WTC11 (cell line): ENCODE results near the gene ATP9A. TPM values are rescaled to one million over a fixed set of nuclear protein-coding genes. Genes with fewer than 3 reads are reported as not detected.

Source experiments
- ATAC-seq: fragments of 200-7000 bp; cut with Tn5 transposase; 2 replicates; pipeline ENCODE4 v1.10.0; 2021; ENCODE audit warnings: mild to moderate bottlenecking, moderate library complexity
- CTCF ChIA-PET: fragments of 300-600 bp; sonication (Branson Sonifier 250); formaldehyde crosslinking; loops from one replicate; lab custom pipeline; 2021; ENCODE audit warnings: antibody characterized with exemption; lab: Charles Lee
- POLR2A ChIA-PET: fragments of 350-600 bp; sonication (Branson Sonifier 250); formaldehyde crosslinking; loops from one replicate; lab custom pipeline; 2021; ENCODE audit warnings: antibody characterized with exemption; lab: Charles Lee
- DNase-seq: peaks from one replicate; pipeline ENCODE4 v3.0.0; 2021; ENCODE audit warnings: low spot score
- H3K27ac Mint-ChIP-seq: 2 replicates; pipeline ENCODE4 v1.8.0; 2021; ENCODE audit warnings: mixed read lengths
- H3K27me3 Mint-ChIP-seq: 2 replicates; pipeline ENCODE4 v1.8.0; 2021; ENCODE audit warnings: low read depth, mild to moderate bottlenecking, moderate library complexity, mixed read lengths
- H3K36me3 Mint-ChIP-seq: 2 replicates; pipeline ENCODE4 v1.8.0; 2021; ENCODE audit warnings: mixed read lengths
- H3K4me1 Mint-ChIP-seq: 2 replicates; pipeline ENCODE4 v1.8.0; 2022; ENCODE audit warnings: mixed read lengths
- H3K4me3 Mint-ChIP-seq: 2 replicates; pipeline ENCODE4 v1.8.0; 2021; ENCODE audit warnings: mild to moderate bottlenecking, moderate library complexity, mixed read lengths
- H3K9me3 Mint-ChIP-seq: 2 replicates; pipeline ENCODE4 v1.8.0; 2021; ENCODE audit warnings: mixed read lengths
- CBFB ChIP-seq: sonication (generic); formaldehyde crosslinking; IDR thresholded peaks from 2 replicates; pipeline ENCODE4 v1.8.1; 2022; ENCODE audit warnings: mild to moderate bottlenecking, low read depth, missing genetic modification reagents
- CREM ChIP-seq: sonication (generic); formaldehyde crosslinking; IDR thresholded peaks from 2 replicates; pipeline ENCODE4 v1.8.1; 2022; ENCODE audit warnings: mild to moderate bottlenecking, missing genetic modification reagents, moderate library complexity
- ERG ChIP-seq: fragments of 250-450 bp; sonication (Bioruptor Pico); IDR thresholded peaks from 2 replicates; pipeline ENCODE4 v1.8.0; 2021; ENCODE audit warnings: mild to moderate bottlenecking
- FOXK1 ChIP-seq: sonication (generic); formaldehyde crosslinking; IDR thresholded peaks from 2 replicates; pipeline ENCODE4 v1.8.0; 2022; ENCODE audit warnings: mild to moderate bottlenecking, moderate library complexity, missing genetic modification reagents
- JUN ChIP-seq: sonication (generic); formaldehyde crosslinking; IDR thresholded peaks from 2 replicates; pipeline ENCODE4 v1.8.0; 2023; ENCODE audit warnings: mild to moderate bottlenecking, missing genetic modification reagents
- MXD4 ChIP-seq: fragments of 250-450 bp; sonication (Bioruptor Pico); IDR thresholded peaks from 2 replicates; pipeline ENCODE4 v1.8.0; 2021; ENCODE audit warnings: mild to moderate bottlenecking, moderate library complexity, borderline replicate concordance
- NFYB ChIP-seq: sonication (generic); formaldehyde crosslinking; conservative IDR thresholded peaks from 2 replicates; pipeline ENCODE4 v1.8.0; 2022; ENCODE audit warnings: low read depth, missing genetic modification reagents
- NR1H2 ChIP-seq: sonication (generic); formaldehyde crosslinking; IDR thresholded peaks from 2 replicates; pipeline ENCODE4 v1.9.0; 2021; ENCODE audit warnings: mild to moderate bottlenecking, moderate library complexity, missing genetic modification reagents
- NR3C1 ChIP-seq: sonication (generic); formaldehyde crosslinking; conservative IDR thresholded peaks from 2 replicates; pipeline ENCODE4 v1.8.1; 2023; ENCODE audit warnings: low read depth, mild to moderate bottlenecking, missing genetic modification reagents
- PREB ChIP-seq: sonication (generic); formaldehyde crosslinking; IDR thresholded peaks from 2 replicates; pipeline ENCODE4 v1.8.1; 2022; ENCODE audit warnings: mild to moderate bottlenecking, missing genetic modification reagents, moderate library complexity, borderline replicate concordance
- RELA ChIP-seq: sonication (generic); formaldehyde crosslinking; IDR thresholded peaks from 2 replicates; pipeline ENCODE4 v1.8.1; 2022; ENCODE audit warnings: missing genetic modification reagents, mild to moderate bottlenecking, borderline replicate concordance
- SMAD4 ChIP-seq: sonication (generic); formaldehyde crosslinking; IDR thresholded peaks from 2 replicates; pipeline ENCODE4 v1.8.0; 2022; ENCODE audit warnings: mild to moderate bottlenecking, missing genetic modification reagents
- TEAD1 ChIP-seq: sonication (generic); formaldehyde crosslinking; IDR thresholded peaks from 2 replicates; pipeline ENCODE4 v1.8.0; 2022; ENCODE audit warnings: mild to moderate bottlenecking, missing genetic modification reagents
- ZNF232 ChIP-seq: sonication (generic); formaldehyde crosslinking; IDR thresholded peaks from 2 replicates; pipeline ENCODE4 v1.8.0; 2022; ENCODE audit warnings: mild to moderate bottlenecking, missing genetic modification reagents
- ZNF281 ChIP-seq: sonication (generic); formaldehyde crosslinking; IDR thresholded peaks from 2 replicates; pipeline ENCODE4 v1.8.0; 2023; ENCODE audit warnings: mild to moderate bottlenecking, missing genetic modification reagents
- ZNF396 ChIP-seq: fragments of 250-450 bp; sonication (Bioruptor Pico); IDR thresholded peaks from 2 replicates; pipeline ENCODE4 v1.8.0; 2021; ENCODE audit warnings: mild to moderate bottlenecking, moderate library complexity, borderline replicate concordance
- total RNA-seq: library from RNA; stranded (reverse); gene quantifications from 3 replicates; pipeline ENCODE4 v1.2.3, GENCODE V29; 2021
- TF ChIP-seq, protein P1 (sequence below): sonication (generic); formaldehyde crosslinking; IDR thresholded peaks from 2 replicates; pipeline ENCODE4 v1.8.0; 2022; ENCODE audit warnings: mild to moderate bottlenecking, missing genetic modification reagents
- TF ChIP-seq, protein P2 (sequence below): sonication (generic); formaldehyde crosslinking; IDR thresholded peaks from 2 replicates; pipeline ENCODE4 v1.8.0; 2023; ENCODE audit warnings: missing genetic modification reagents
- TF ChIP-seq, protein P3 (sequence below): fragments of 250-450 bp; sonication (Bioruptor Pico); IDR thresholded peaks from 2 replicates; pipeline ENCODE4 v2.1.2; 2022; ENCODE audit warnings: mild to moderate bottlenecking, moderate library complexity

The ATP9A gene
- total RNA-seq, 1 experiment from 2014 or later = 5.0 TPM

- no peak for TF ChIP-seq NFYB (CRISPR knock-in tag)
- no peak for TF ChIP-seq JUN (CRISPR knock-in tag)
- TF ChIP-seq, protein P1, sequence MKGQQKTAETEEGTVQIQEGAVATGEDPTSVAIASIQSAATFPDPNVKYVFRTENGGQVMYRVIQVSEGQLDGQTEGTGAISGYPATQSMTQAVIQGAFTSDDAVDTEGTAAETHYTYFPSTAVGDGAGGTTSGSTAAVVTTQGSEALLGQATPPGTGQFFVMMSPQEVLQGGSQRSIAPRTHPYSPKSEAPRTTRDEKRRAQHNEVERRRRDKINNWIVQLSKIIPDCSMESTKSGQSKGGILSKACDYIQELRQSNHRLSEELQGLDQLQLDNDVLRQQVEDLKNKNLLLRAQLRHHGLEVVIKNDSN = no peak
- TF ChIP-seq, all 79 proteins: peak for 5
These were observed 143.9 kb downstream of the ATP9A start (continued) for GRCh38 chr20:51624157-51624731.

DNA sequence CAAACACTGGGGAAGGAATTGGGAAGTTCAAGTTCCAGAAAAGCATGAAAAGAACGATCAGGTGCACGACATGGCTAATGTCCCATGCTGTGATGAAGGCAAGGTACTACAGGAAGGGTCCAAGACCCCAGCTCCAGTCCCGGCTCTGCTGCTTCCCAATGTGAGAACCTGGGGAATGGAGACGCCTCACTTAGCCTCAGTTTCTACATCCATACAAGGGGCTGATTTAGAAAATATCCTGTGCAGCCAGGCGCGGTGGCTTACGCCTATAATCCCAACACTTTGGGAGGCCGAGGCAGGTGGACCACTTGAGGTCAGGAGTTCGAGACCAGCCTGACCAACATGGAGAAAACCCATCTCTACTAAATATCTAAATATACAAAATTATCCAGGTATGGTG lies 144.9 kb downstream of the ATP9A start:
- ATAC-seq = no peak
- CTCF ChIA-PET = interaction anchor here (0.6 to 2.8 kb wide), 9 partner anchors 22 to 636 kb away, joined by 3 to 40 read pairs (median 8); no protein-coding TSS in a partner anchor
- no peaks in the 10 kb centered on the region for H3K36me3 Mint-ChIP-seq
- no peaks in the 10 kb centered on the region for H3K9me3 Mint-ChIP-seq
- POLR2A ChIA-PET = no interaction called here
- no peak for TF ChIP-seq PREB (CRISPR knock-in tag)
- H3K4me1 Mint-ChIP-seq = peaks cover 9% of the 10 kb centered on the region
- H3K4me3 Mint-ChIP-seq = no peak overlapping the region
- H3K27me3 Mint-ChIP-seq = no peaks in the 10 kb centered on the region
- no peak overlapping the region for H3K27ac Mint-ChIP-seq
- no peak for DNase-seq

- peak overlapping the region; percentile 50; the same call in 1 of the 2 replicates for H3K27ac Mint-ChIP-seq
- no peak overlapping the region for H3K4me3 Mint-ChIP-seq
- CTCF ChIA-PET = interaction anchor here (0.7 to 2.8 kb wide), 11 partner anchors 11 to 635 kb away, joined by 3 to 40 read pairs (median 3); no protein-coding TSS in a partner anchor
- POLR2A ChIA-PET = no interaction called here
- TF ChIP-seq FOXK1 (CRISPR knock-in tag) (no peak), ERG (CRISPR knock-in tag) (no peak), ZNF281 (no peak), ZNF232 (CRISPR knock-in tag) (no peak), CBFB (no peak), SMAD4 (CRISPR knock-in tag) (no peak)
- H3K27me3 Mint-ChIP-seq = no peaks in the 10 kb centered on the region
- ATAC-seq (no peak; the same call in 1 of the 2 replicates), DNase-seq (no peak)
- H3K36me3 Mint-ChIP-seq = no peaks in the 10 kb centered on the region
- peaks cover 9% of the 10 kb centered on the region for H3K4me1 Mint-ChIP-seq
- H3K9me3 Mint-ChIP-seq = no peaks in the 10 kb centered on the region
These were observed 146.0 kb downstream of the ATP9A start for GRCh38 chr20:51622004-51622874.

- Mint-ChIP-seq H3K4me3 (no peak overlapping the region), H3K9me3 (no peaks in the 10 kb centered on the region), H3K27me3 (no peaks in the 10 kb centered on the region), H3K4me1 (peaks cover 9% of the 10 kb centered on the region), H3K27ac (no peak overlapping the region), H3K36me3 (no peaks in the 10 kb centered on the region)
- ATAC-seq = no peak
- DNase-seq = no peak
- POLR2A ChIA-PET = no interaction called here
- CTCF ChIA-PET = interaction anchor here (0.6 to 1.4 kb wide), 6 partner anchors 10 to 605 kb away, joined by 3 to 6 read pairs (median 3); no protein-coding TSS in a partner anchor
- TF ChIP-seq MXD4 (CRISPR knock-in tag) (no peak), NR1H2 (no peak), TEAD1 (CRISPR knock-in tag) (no peak), RELA (no peak), ZNF396 (CRISPR knock-in tag) (no peak), CREM (CRISPR knock-in tag) (no peak), NR3C1 (no peak)
- TF ChIP-seq, protein P2, sequence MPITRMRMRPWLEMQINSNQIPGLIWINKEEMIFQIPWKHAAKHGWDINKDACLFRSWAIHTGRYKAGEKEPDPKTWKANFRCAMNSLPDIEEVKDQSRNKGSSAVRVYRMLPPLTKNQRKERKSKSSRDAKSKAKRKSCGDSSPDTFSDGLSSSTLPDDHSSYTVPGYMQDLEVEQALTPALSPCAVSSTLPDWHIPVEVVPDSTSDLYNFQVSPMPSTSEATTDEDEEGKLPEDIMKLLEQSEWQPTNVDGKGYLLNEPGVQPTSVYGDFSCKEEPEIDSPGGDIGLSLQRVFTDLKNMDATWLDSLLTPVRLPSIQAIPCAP (CRISPR knock-in tag) = no peak
- TF ChIP-seq, protein P3, sequence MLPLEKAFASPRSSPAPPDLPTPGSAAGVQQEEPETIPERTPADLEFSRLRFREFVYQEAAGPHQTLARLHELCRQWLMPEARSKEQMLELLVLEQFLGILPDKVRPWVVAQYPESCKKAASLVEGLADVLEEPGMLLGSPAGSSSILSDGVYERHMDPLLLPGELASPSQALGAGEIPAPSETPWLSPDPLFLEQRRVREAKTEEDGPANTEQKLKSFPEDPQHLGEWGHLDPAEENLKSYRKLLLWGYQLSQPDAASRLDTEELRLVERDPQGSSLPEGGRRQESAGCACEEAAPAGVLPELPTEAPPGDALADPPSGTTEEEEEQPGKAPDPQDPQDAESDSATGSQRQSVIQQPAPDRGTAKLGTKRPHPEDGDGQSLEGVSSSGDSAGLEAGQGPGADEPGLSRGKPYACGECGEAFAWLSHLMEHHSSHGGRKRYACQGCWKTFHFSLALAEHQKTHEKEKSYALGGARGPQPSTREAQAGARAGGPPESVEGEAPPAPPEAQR (CRISPR knock-in tag) = no peak
These were observed 147.8 kb downstream of the ATP9A start for GRCh38 chr20:51620432-51620831.
